Ovary (tissue), 9 donors: Measurements from ENCODE around the gene LARP1B. TPM values are rescaled to one million over a fixed set of nuclear protein-coding genes. Genes with fewer than 3 reads are reported as not detected.

Experiments used
- DNase-seq, 5 donors: peaks; one replicate each; pipeline ENCODE4 v3.0.0-alpha.2; 2019 to 2020
- H3K27ac ChIP-seq, 2 donors: fragments of 200-600 bp; one replicate each; pipeline versions ENCODE4 v1.5.1 to v1.8.0; 2019 to 2022
- H3K27me3 ChIP-seq: fragments of 200-600 bp; one replicate; pipeline ENCODE4 v1.8.0; 2022
- H3K36me3 ChIP-seq: fragments of 200-600 bp; sonication (generic); one replicate; pipeline ENCODE4 v1.5.1; 2019
- H3K4me1 ChIP-seq: one replicate; pipeline ENCODE4 v1.8.1; 2013; ENCODE audit warnings: mild to moderate bottlenecking, moderate library complexity; ENCODE audit not compliant: insufficient read depth
- H3K4me3 ChIP-seq: fragments of 200-600 bp; sonication (generic); one replicate; pipeline ENCODE4 v1.5.1; 2017
- H3K9me3 ChIP-seq, 2 donors: fragments of 200-600 bp in 1 of 2; sonication (generic) in 1 of 2; one replicate each; pipeline versions ENCODE4 v1.5.1 to v1.8.1; 2013 to 2019; ENCODE audit warnings: mild to moderate bottlenecking in 1 of 2, moderate library complexity in 1 of 2
- EP300 ChIP-seq: sonication (generic); formaldehyde crosslinking; IDR thresholded peaks from one replicate; pipeline ENCODE4 v1.6.1; 2017; ENCODE audit warnings: antibody characterized with exemption
- POLR2A ChIP-seq: fragments of 450-650 bp; IDR thresholded peaks from one replicate; pipeline ENCODE4 v1.6.1; 2017; ENCODE audit warnings: antibody characterized with exemption, mild to moderate bottlenecking, moderate library complexity
- WGBS, 3 donors: extraction: QIAGEN DNeasy Blood & Tissue Kit in 1 of 3; methylation state at CpG; one replicate each; pipeline versions ENCODE4 v1.1.5 to v1.1.7; 2013 to 2017; 5-methylcytosine and 5-hydroxymethylcytosine counted together
- intact Hi-C, 4 donors: fragments of 100-400 bp; cut with DNase I; formaldehyde crosslinking; loops; one replicate each; pipeline versions ENCODE4 v1.11.0 to v1.15.1; 2022 to 2023
- polyA plus RNA-seq, 2 donors: library from polyadenylated mRNA; stranded (reverse); fragments of 200-250 nt in 1 of 2; fragments of 350-450 nt in 1 of 2; fragmentation: Illumina TruSeq in 1 of 2; extraction: RNeasy Lipid Tissue Mini Kit (QIAGEN cat#74804) in 1 of 2; gene quantifications; one replicate each; pipeline ENCODE4 v1.2.3, GENCODE V29; 2013 to 2014
- total RNA-seq, 7 donors: library from RNA; depleted of rRNA in 2 of 7; stranded (reverse); fragments of >200 nt in 2 of 7; fragmentation: NEBNext Ultra II Directional in 3 of 7; extraction: Animal tissue kit (Norgen Biotek cat#: 25700) in 3 of 7; gene quantifications; one replicate each; pipeline versions ENCODE4 v1.1.0 to v1.2.4, GENCODE V29; 2016 to 2023
- TF ChIP-seq, protein P1 (sequence below), 3 donors: fragments of 450-650 bp in 2 of 3; fragments of 200-600 bp in 1 of 3; IDR thresholded peaks; one replicate each; pipeline versions ENCODE4 v1.5.1 to v1.8.0; 2016 to 2022; ENCODE audit warnings: antibody characterized with exemption in 3 of 3, mild to moderate bottlenecking in 1 of 3
- donor health status: DM: no; HTN: no; CAD: no; lungs with moderate emphysema.
- donor health status: DM: no; HTN: no; CAD: no.
- donor health status: Bipolar disorder and iron deficiency.
- donor health status: DM: yes; HTN: yes; CAD: no.
- donor health status: DM: no; HTN: no; CAD: no.
- donor health status: DM: yes; HTN: yes; CAD: no.

LARP1B gene
- total and polyA plus RNA-seq, 9 donors: 7.6 to 27.8 (median 18.9) TPM

DNA sequence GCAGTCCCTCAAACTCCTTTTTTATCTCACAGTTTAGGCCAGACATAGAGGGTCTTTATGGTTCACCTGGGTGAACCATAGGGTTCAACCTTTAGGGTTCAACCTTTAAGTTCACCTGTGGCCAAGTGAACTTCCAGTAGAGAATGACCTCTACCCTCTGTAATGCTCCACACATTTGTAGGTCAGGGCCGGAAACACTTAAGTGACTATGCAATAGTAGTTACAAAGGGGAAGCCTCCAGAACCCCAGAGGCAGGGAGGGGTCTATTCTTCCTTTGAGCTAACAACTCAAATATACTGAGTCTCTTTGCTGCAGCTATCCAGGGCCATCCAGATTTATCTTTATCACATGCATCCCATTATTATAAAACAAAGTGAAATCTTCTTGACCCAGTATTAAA is 100.0 kb downstream of the LARP1B start:
- Histone ChIP-seq H3K36me3 (no peaks in the 10 kb centered on the region), H3K4me3 (no peak overlapping the region), H3K27me3 (no peaks in the 10 kb centered on the region), H3K27ac (no peak overlapping the region), H3K9me3 (no peaks in the 10 kb centered on the region), H3K4me1 (no peaks in the 10 kb centered on the region)
- WGBS, 3 donors: 94 to 100% (median 98%) methylated on average over 1 of the region's 1 CpG
- no peak for DNase-seq
- TF ChIP-seq EP300 (no peak), POLR2A (no peak)
- TF ChIP-seq, protein P1, sequence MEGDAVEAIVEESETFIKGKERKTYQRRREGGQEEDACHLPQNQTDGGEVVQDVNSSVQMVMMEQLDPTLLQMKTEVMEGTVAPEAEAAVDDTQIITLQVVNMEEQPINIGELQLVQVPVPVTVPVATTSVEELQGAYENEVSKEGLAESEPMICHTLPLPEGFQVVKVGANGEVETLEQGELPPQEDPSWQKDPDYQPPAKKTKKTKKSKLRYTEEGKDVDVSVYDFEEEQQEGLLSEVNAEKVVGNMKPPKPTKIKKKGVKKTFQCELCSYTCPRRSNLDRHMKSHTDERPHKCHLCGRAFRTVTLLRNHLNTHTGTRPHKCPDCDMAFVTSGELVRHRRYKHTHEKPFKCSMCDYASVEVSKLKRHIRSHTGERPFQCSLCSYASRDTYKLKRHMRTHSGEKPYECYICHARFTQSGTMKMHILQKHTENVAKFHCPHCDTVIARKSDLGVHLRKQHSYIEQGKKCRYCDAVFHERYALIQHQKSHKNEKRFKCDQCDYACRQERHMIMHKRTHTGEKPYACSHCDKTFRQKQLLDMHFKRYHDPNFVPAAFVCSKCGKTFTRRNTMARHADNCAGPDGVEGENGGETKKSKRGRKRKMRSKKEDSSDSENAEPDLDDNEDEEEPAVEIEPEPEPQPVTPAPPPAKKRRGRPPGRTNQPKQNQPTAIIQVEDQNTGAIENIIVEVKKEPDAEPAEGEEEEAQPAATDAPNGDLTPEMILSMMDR (IDR thresholded peaks at IDR 0.05): no peak
- intact Hi-C loops: no loop called here

DNA sequence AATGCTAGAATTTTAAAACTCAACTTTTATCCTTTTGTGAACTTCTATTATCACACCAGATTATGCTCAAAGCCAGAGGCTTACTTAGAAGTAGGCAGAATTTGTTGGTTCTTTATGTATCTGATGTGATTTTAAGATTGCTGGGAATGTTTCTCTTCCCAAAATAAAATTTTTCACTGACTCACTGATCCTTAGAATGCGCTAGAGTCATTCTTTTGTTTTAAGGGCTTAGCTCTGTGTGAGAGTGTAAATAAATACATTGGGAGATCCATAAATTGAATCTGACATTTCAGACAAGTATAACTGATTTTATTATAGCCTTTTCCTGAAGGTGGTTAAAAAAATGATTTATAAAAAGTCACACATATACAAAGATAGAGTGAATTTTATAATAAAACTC is 101.3 kb downstream of the LARP1B start:
- no peaks in the 10 kb centered on the region for H3K9me3 ChIP-seq
- no peak overlapping the region for H3K4me3 ChIP-seq
- intact Hi-C loops: no loop called here
- DNase-seq: no peak
- H3K27ac ChIP-seq: no peak overlapping the region
- 88 to 98% (median 90%) methylated on average over 1 of the region's 1 CpG for WGBS, 3 donors
- H3K27me3 ChIP-seq: no peaks in the 10 kb centered on the region
- no peaks in the 10 kb centered on the region for H3K4me1 ChIP-seq
- no peaks in the 10 kb centered on the region for H3K36me3 ChIP-seq
- no peak for TF ChIP-seq EP300
- TF ChIP-seq, protein P1 (IDR thresholded peaks at IDR 0.05): no peak
- TF ChIP-seq POLR2A: no peak

DNA sequence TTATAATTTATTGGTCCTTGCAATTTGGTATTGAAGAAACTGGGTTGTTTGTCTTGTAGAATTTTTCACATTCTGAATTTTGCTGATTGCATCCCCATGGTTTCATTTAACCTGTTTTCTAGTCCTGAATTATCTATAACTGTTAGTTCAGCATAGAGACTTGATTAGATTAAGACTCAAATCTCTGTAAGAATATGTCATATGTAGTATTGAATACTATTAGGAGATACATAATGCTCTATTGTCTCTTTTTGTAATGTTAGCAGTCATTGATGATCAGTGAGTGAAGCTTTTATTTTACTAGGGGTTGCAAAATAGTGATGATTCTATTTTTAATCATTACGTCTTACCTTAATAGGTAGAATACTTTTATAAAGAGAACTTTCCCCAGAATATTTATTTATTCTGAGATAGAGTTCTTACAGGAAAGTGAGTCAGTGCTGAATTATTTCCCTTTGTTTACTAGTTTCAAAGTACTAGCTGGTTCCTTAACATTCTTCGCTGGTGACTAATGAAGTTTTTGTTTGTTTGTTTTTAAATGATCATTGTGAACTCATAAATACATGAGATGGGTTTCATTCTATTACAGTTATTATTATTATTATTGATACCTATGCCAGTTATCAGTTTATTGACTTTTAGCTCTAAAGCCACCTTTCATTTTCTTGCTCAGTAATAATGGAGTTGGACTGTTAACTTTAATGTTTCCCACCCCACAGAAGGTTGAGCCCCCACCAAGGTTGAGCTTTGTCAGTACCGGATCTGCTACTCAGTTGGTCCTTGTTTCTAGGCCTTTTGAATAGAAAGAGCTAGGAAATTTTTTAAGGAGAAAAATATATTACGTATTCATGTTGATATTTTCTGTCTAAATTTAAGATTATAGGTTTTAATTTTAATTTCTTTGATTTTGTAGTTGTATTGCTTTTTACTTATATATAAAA is 102.3 kb downstream of the LARP1B start:
- 59 to 80% (median 67%) methylated on average over 4 of the region's 4 CpGs for whole genome bisulfite sequencing, 3 donors
- no peak overlapping the region for H3K27ac ChIP-seq
- H3K27me3 ChIP-seq: no peaks in the 10 kb centered on the region
- DNase-seq: no peak
- intact Hi-C loops: no loop called here
- no peaks in the 10 kb centered on the region for H3K4me1 ChIP-seq
- H3K36me3 ChIP-seq: no peaks in the 10 kb centered on the region
- TF ChIP-seq, protein P1 (IDR thresholded peaks at IDR 0.05): no peak
- H3K9me3 ChIP-seq: no peaks in the 10 kb centered on the region
- H3K4me3 ChIP-seq: no peak overlapping the region

DNA sequence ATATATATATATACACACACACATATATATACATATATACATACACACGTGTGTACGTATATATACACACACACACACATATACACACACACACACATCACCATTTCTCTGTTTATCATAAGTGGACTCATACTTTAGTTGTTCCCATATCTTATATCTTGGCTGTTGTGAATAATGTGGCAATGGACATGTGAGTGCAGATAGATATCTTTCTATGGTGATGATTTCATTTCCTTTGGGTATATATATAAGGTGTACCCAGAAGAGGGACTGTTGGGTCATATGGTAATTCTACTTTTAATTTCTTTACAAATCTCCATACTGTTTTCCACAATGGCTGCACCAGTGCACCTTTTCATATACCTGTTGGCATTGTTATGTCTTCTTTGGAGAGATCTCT is 105.9 kb downstream of the LARP1B start:
- WGBS, 3 donors: 93 to 100% (median 95%) methylated on average over 2 of the region's 2 CpGs
- intact Hi-C loops: no loop called here
- TF ChIP-seq POLR2A (no peak), EP300 (no peak)
- TF ChIP-seq, protein P1 (IDR thresholded peaks at IDR 0.05): no peak
- no peaks in the 10 kb centered on the region for H3K27me3 ChIP-seq
- DNase-seq: no peak
- no peaks in the 10 kb centered on the region for H3K36me3 ChIP-seq
- H3K4me3 ChIP-seq: no peak overlapping the region
- no peaks in the 10 kb centered on the region for H3K4me1 ChIP-seq
- no peaks in the 10 kb centered on the region for H3K9me3 ChIP-seq
- H3K27ac ChIP-seq: no peak overlapping the region
